Astrocyte (in vitro differentiated cells and primary cell): ENCODE results near the gene BPNT1. TPM values are rescaled to one million over a fixed set of nuclear protein-coding genes. Genes with fewer than 3 reads are reported as not detected.

Experiments
- DNase-seq: peaks from one replicate; pipeline ENCODE4 v3.0.0-alpha.2; 2010; ENCODE audit warnings: low read depth
- FAIRE-seq: peaks from 2 replicates; lab custom pipeline; 2011; peaks lifted over from hg19 to GRCh38; lab: Jason Lieb, UNC
- H2AFZ ChIP-seq: 2 replicates; pipeline ENCODE4 v1.6.0; 2012; ENCODE audit warnings: low read depth, low read length, inconsistent platforms
- H3K27ac ChIP-seq: 2 replicates; pipeline ENCODE4 v1.5.1; 2011; ENCODE audit warnings: low read depth, low read length, inconsistent platforms
- H3K27me3 ChIP-seq: 2 replicates; pipeline ENCODE4 v1.6.0; 2011; ENCODE audit warnings: low read length, inconsistent platforms; ENCODE audit not compliant: insufficient read depth
- H3K36me3 ChIP-seq: 2 replicates; pipeline ENCODE4 v1.5.1; 2011; ENCODE audit warnings: low read length, inconsistent platforms; ENCODE audit not compliant: insufficient read depth
- H3K4me1 ChIP-seq: 2 replicates; pipeline ENCODE4 v1.5.1; 2011; ENCODE audit warnings: low read length, inconsistent platforms; ENCODE audit not compliant: insufficient read depth
- H3K4me2 ChIP-seq: 2 replicates; pipeline ENCODE4 v1.6.0; 2012; ENCODE audit warnings: low read length, inconsistent platforms
- H3K4me3 ChIP-seq: 2 replicates; pipeline ENCODE4 v1.5.1; 2011; ENCODE audit warnings: low read depth, mild to moderate bottlenecking, low read length, inconsistent platforms; ENCODE audit not compliant: insufficient read depth
- H3K79me2 ChIP-seq: 2 replicates; pipeline ENCODE4 v1.6.0; 2012; ENCODE audit warnings: mild to moderate bottlenecking, low read length, inconsistent platforms; ENCODE audit not compliant: insufficient read depth
- H3K9ac ChIP-seq: 2 replicates; pipeline ENCODE4 v1.6.0; 2012; ENCODE audit warnings: mild to moderate bottlenecking, low read length, inconsistent platforms
- H3K9me3 ChIP-seq: 2 replicates; pipeline ENCODE4 v1.5.1; 2012; ENCODE audit warnings: low read depth, mild to moderate bottlenecking, low read length, inconsistent platforms; ENCODE audit not compliant: insufficient read depth
- H4K20me1 ChIP-seq: 2 replicates; pipeline ENCODE4 v1.6.0; 2012; ENCODE audit warnings: low read length, inconsistent platforms; ENCODE audit not compliant: insufficient read depth
- H3K27ac Mint-ChIP-seq: one replicate; pipeline ENCODE4 v1.8.0; 2021; ENCODE audit warnings: mild to moderate bottlenecking, mixed read lengths; ENCODE audit not compliant: unreplicated experiment
- H3K27me3 Mint-ChIP-seq: one replicate; pipeline ENCODE4 v1.8.0; 2021; ENCODE audit warnings: low read depth, mixed read lengths; ENCODE audit not compliant: unreplicated experiment
- H3K36me3 Mint-ChIP-seq: one replicate; pipeline ENCODE4 v1.8.0; 2021; ENCODE audit warnings: low read depth, mixed read lengths; ENCODE audit not compliant: unreplicated experiment
- H3K4me1 Mint-ChIP-seq: one replicate; pipeline ENCODE4 v1.8.0; 2021; ENCODE audit warnings: low read depth, mixed read lengths; ENCODE audit not compliant: unreplicated experiment
- H3K4me3 Mint-ChIP-seq: one replicate; pipeline ENCODE4 v1.8.0; 2021; ENCODE audit warnings: mild to moderate bottlenecking, moderate library complexity, mixed read lengths; ENCODE audit not compliant: unreplicated experiment
- H3K9me3 Mint-ChIP-seq: one replicate; pipeline ENCODE4 v1.8.0; 2021; ENCODE audit warnings: mild to moderate bottlenecking, mixed read lengths; ENCODE audit not compliant: unreplicated experiment
- CTCF ChIP-seq: IDR thresholded peaks from 2 replicates; pipeline ENCODE4 v1.5.1; 2011; ENCODE audit warnings: low read depth, mild to moderate bottlenecking, inconsistent platforms, low read length, moderate library complexity; ENCODE audit not compliant: insufficient read depth
- EZH2 ChIP-seq: IDR thresholded peaks from 2 replicates; pipeline ENCODE4 v1.6.1; 2012; ENCODE audit warnings: mild to moderate bottlenecking, low read length, inconsistent platforms; ENCODE audit not compliant: insufficient read depth
- total RNA-seq: library from RNA; stranded (reverse); gene quantifications from 2 replicates; pipeline ENCODE4 v1.2.1, GENCODE V29; 2021

Gene BPNT1
- total RNA-seq, 1 donor from 2014 or later: 25.9 TPM

GRCh38 chr1:220056374-220056773, 33.2 kb downstream of the BPNT1 start:
- Histone ChIP-seq H3K27me3 (no peaks in the 10 kb centered on the region), H3K9ac (no peak overlapping the region), H3K4me2 (no peak overlapping the region), H3K4me3 (no peak overlapping the region), H4K20me1 (no peaks in the 10 kb centered on the region), H2AFZ (no peak overlapping the region), H3K36me3 (peaks cover 3% of the 10 kb centered on the region), H3K9me3 (no peaks in the 10 kb centered on the region), H3K79me2 (no peaks in the 10 kb centered on the region), H3K27ac (no peak overlapping the region), H3K4me1 (no peaks in the 10 kb centered on the region)
- DNase-seq (no peak), FAIRE-seq (no peak)
- Mint-ChIP-seq H3K27me3 (no peaks in the 10 kb centered on the region), H3K4me3 (no peak overlapping the region), H3K27ac (no peak overlapping the region), H3K36me3 (peaks cover 7% of the 10 kb centered on the region), H3K9me3 (no peaks in the 10 kb centered on the region), H3K4me1 (no peaks in the 10 kb centered on the region)
- TF ChIP-seq EZH2 (no peak), CTCF (no peak)

DNA sequence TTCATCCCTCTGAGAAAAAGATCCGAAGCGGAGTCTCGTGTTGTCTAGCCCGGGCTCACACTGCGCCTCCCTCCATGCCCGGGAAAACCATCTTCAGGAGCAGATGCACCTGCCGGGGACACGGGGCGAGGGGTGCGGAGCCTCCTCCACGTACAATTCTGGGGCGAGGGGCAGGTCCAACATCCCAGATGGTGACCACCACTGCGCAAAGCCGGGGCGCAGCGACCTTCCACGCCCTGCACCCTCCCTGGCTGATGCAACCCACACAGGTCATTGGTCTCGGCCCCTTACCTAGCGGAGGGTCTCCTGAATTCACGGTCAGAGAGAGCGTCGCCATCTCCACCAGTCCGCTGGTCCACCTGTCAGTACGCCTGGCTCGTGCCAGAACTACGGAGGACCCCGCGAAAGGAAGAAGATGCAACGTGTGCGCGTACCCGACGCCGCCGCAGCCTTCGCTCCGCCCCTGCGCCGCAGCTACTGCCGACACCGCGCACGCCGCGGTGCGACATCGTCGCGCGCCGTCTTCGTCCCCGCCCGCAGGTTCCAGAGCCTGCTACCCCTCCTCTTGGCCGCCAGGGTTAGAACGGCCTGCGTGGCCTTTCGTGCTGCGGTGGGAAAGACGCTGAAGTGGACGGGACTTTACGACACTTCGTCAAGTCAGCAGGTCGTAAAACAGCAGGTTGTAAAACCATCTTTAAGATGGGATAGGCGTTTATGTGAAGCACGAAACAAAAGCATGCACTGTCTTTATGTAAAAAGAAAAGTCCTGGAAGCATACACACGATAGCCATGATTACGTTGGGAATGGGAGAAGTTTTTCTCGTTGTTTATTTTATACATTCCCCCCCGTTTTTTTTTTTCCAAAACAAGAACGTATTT, 43.3 kb downstream of the BPNT1 start, which contains the start of gene EPRS1:
EPRS1 (minus strand) TSS at position 454 of the 879 bp plus-strand sequence; CDS start at position 337, 117 bp downstream.
- Histone ChIP-seq H3K4me2 (peak within 1 kb of the TSS; percentile 91), H3K4me1 (peaks cover 11% of the 10 kb centered on the region), H2AFZ (peak within 1 kb of the TSS; percentile 96), H3K9ac (peak within 1 kb of the TSS; percentile 90), H3K27ac (peak within 1 kb of the TSS; percentile 67), H4K20me1 (peaks cover 13% of the 10 kb centered on the region), H3K79me2 (peaks cover 49% of the 10 kb centered on the region), H3K9me3 (no peaks in the 10 kb centered on the region), H3K27me3 (no peaks in the 10 kb centered on the region), H3K36me3 (peaks cover 5% of the 10 kb centered on the region), H3K4me3 (peak within 1 kb of the TSS; percentile 91)
- H3K27ac Mint-ChIP-seq: peak within 1 kb of the TSS; percentile 85
- FAIRE-seq (peak; percentile 41), DNase-seq (peak; percentile 99)
- no peaks in the 10 kb centered on the region for H3K9me3 Mint-ChIP-seq
- TF ChIP-seq EZH2 (no peak), CTCF (peak; percentile 48)
- no peaks in the 10 kb centered on the region for H3K36me3 Mint-ChIP-seq
- H3K4me1 Mint-ChIP-seq: peaks cover 6% of the 10 kb centered on the region
- H3K27me3 Mint-ChIP-seq: no peaks in the 10 kb centered on the region
- peak within 1 kb of the TSS; percentile 92 for H3K4me3 Mint-ChIP-seq
